Uterus (tissue), 4 donors: ENCODE data around the gene SMAP2. TPM values are rescaled to one million over a fixed set of nuclear protein-coding genes. Genes with fewer than 3 reads are reported as not detected.
A peak's percentile ranks its signal among the peaks of the same experiment; 100 is the strongest.

ENCODE experiments used
- DNase-seq, 2 donors: peaks; one replicate each; pipeline ENCODE4 v3.0.0-alpha.2; 2019 to 2020
- H3K27ac ChIP-seq, 2 donors: fragments of 200-600 bp; sonication (generic); 1 replicate in 1 of 2; 2 replicates in 1 of 2; pipeline ENCODE4 v1.5.1; 2016 to 2018
- H3K27me3 ChIP-seq, 2 donors: fragments of 200-600 bp; sonication (generic); one replicate each; pipeline ENCODE4 v1.5.1; 2018 to 2019; ENCODE audit warnings: control low read depth in 1 of 2
- H3K36me3 ChIP-seq, 2 donors: fragments of 200-600 bp; sonication (generic); one replicate each; pipeline ENCODE4 v1.5.1; 2019; ENCODE audit warnings: control low read depth in 1 of 2
- H3K4me1 ChIP-seq, 2 donors: fragments of 200-600 bp; sonication (generic); one replicate each; pipeline ENCODE4 v1.5.1; 2018 to 2019; ENCODE audit warnings: control low read depth in 1 of 2
- H3K4me3 ChIP-seq, 2 donors: fragments of 200-600 bp; sonication (generic); 1 replicate in 1 of 2; 2 replicates in 1 of 2; pipeline ENCODE4 v1.5.1; 2018 to 2019; ENCODE audit warnings: mild to moderate bottlenecking in 1 of 2
- H3K9me3 ChIP-seq, 2 donors: fragments of 200-600 bp; sonication (generic); one replicate each; pipeline ENCODE4 v1.5.1; 2019; ENCODE audit warnings: control low read depth in 1 of 2
- CTCF ChIP-seq, 4 experiments: fragments of 200-600 bp in 2 of 4; fragments of 450-650 bp in 2 of 4; sonication (generic) in 2 of 4; IDR thresholded peaks; one replicate each; pipeline ENCODE4 v1.5.1; 2016 to 2019; ENCODE audit warnings: antibody characterized with exemption in 4 of 4, mild to moderate bottlenecking in 2 of 4, moderate library complexity in 1 of 4
- POLR2A ChIP-seq, 2 donors: fragments of 450-650 bp; IDR thresholded peaks; one replicate each; pipeline ENCODE4 v1.6.1; 2016; ENCODE audit warnings: antibody characterized with exemption in 2 of 2, mild to moderate bottlenecking in 1 of 2, moderate library complexity in 1 of 2
- intact Hi-C: fragments of 100-400 bp; cut with DNase I; formaldehyde crosslinking; loops from one replicate; pipeline ENCODE4 v1.15.1; 2023; ENCODE audit warnings: low total_unique reads
- total RNA-seq, 4 donors: library from RNA; depleted of rRNA in 3 of 4; stranded (reverse); fragments of >200 nt in 3 of 4; gene quantifications; one replicate each; pipeline versions ENCODE4 v1.1.0 to v1.2.4, GENCODE V29; 2014 to 2023
- donor health status: DM: yes; HTN: yes; CAD: no.

SMAP2 gene
- total RNA-seq, 4 donors from 2014 or later, result 11.1 to 24.8 (median 18.6) TPM

- intact Hi-C loops, result no loop called here
- H3K27me3 ChIP-seq, result no peaks in the 10 kb centered on the region
- no peak for TF ChIP-seq CTCF (IDR thresholded peaks at IDR 0.05)
- no peak for TF ChIP-seq POLR2A (IDR thresholded peaks at IDR 0.05)
- no peak overlapping the region for H3K4me3 ChIP-seq
- DNase-seq, result no peak
- peaks cover 0 to 5% of the 10 kb centered on the region in 2 donors for H3K4me1 ChIP-seq
- H3K9me3 ChIP-seq, result no peaks in the 10 kb centered on the region
- H3K27ac ChIP-seq, result peak overlapping the region; percentile 13 to 17
- no peaks in the 10 kb centered on the region for H3K36me3 ChIP-seq
Observed at GRCh38 chr1:40389322-40389803, 15.8 kb downstream of the SMAP2 start.

GRCh38 chr1:40389871-40390560 lies 16.5 kb downstream of the SMAP2 start:
- TF ChIP-seq CTCF (IDR thresholded peaks at IDR 0.05) (no peak), POLR2A (IDR thresholded peaks at IDR 0.05) (no peak)
- DNase-seq, result peak in 1 of 2 donors; percentile 19
- no peaks in the 10 kb centered on the region for H3K27me3 ChIP-seq
- no peak overlapping the region for H3K4me3 ChIP-seq
- H3K36me3 ChIP-seq, result no peaks in the 10 kb centered on the region
- H3K27ac ChIP-seq, result peak overlapping the region; percentile 13 to 14
- no peaks in the 10 kb centered on the region for H3K9me3 ChIP-seq
- intact Hi-C loops, result no loop called here
- peaks cover 0 to 5% of the 10 kb centered on the region in 2 donors for H3K4me1 ChIP-seq

- intact Hi-C loops, result no loop called here
- H3K36me3 ChIP-seq, result no peaks in the 10 kb centered on the region
- no peak for DNase-seq
- peak overlapping the region; percentile 13 to 14 for H3K27ac ChIP-seq
- H3K4me3 ChIP-seq, result no peak overlapping the region
- peaks cover 0 to 5% of the 10 kb centered on the region in 2 donors for H3K4me1 ChIP-seq
- TF ChIP-seq CTCF (IDR thresholded peaks at IDR 0.05) (no peak), POLR2A (IDR thresholded peaks at IDR 0.05) (no peak)
- no peaks in the 10 kb centered on the region for H3K27me3 ChIP-seq
- no peaks in the 10 kb centered on the region for H3K9me3 ChIP-seq
Observed at GRCh38 chr1:40390857-40391256, 17.3 kb downstream of the SMAP2 start.

- Histone ChIP-seq H3K4me3 (no peak overlapping the region), H3K4me1 (peaks cover 0 to 5% of the 10 kb centered on the region in 2 donors), H3K36me3 (no peaks in the 10 kb centered on the region), H3K27ac (peak overlapping the region in 1 of 2 donors; percentile 2), H3K27me3 (no peaks in the 10 kb centered on the region), H3K9me3 (no peaks in the 10 kb centered on the region)
- TF ChIP-seq POLR2A (IDR thresholded peaks at IDR 0.05) (no peak), CTCF (IDR thresholded peaks at IDR 0.05) (no peak)
- no peak for DNase-seq
- intact Hi-C loops, result no loop called here
Observed at GRCh38 chr1:40391688-40392145, 18.2 kb downstream of the SMAP2 start.

- TF ChIP-seq POLR2A (IDR thresholded peaks at IDR 0.05) (no peak), CTCF (IDR thresholded peaks at IDR 0.05) (no peak)
- intact Hi-C loops, result no loop called here
- peak overlapping the region in 1 of 2 donors; percentile 2 for H3K27ac ChIP-seq
- DNase-seq, result no peak
- H3K9me3 ChIP-seq, result no peaks in the 10 kb centered on the region
- H3K36me3 ChIP-seq, result no peaks in the 10 kb centered on the region
- peaks cover 0 to 5% of the 10 kb centered on the region in 2 donors for H3K4me1 ChIP-seq
- no peaks in the 10 kb centered on the region for H3K27me3 ChIP-seq
- no peak overlapping the region for H3K4me3 ChIP-seq
Observed at GRCh38 chr1:40392221-40392620, 18.7 kb downstream of the SMAP2 start.
